Right kidney (tissue), 1 donor: Measurements from ENCODE around the gene QSOX2.

Experiments used
- DNase-seq: peaks from one replicate; pipeline ENCODE4 v3.0.0-alpha.2; 2016

QSOX2 gene

GRCh38 chr9:136251264-136252115, 5.9 kb upstream of the QSOX2 start:
- DNase-seq = no peak

GRCh38 chr9:136250676-136251075, 5.1 kb upstream of the QSOX2 start:
- DNase-seq = no peak

- DNase-seq = no peak
Observed at GRCh38 chr9:136249877-136250559, 4.4 kb upstream of the QSOX2 start.

GRCh38 chr9:136248951-136249876, 3.6 kb upstream of the QSOX2 start:
- no peak for DNase-seq

GRCh38 chr9:136247947-136248637, 2.5 kb upstream of the QSOX2 start:
- no peak for DNase-seq

GRCh38 chr9:136247551-136247916, 1.9 kb upstream of the QSOX2 start:
- DNase-seq = no peak

GRCh38 chr9:136246849-136247550, 1.4 kb upstream of the QSOX2 start:
- no peak for DNase-seq

GRCh38 chr9:136244969-136245218, 718 bp downstream of the QSOX2 start:
- no peak for DNase-seq

- no peak for DNase-seq
Observed at GRCh38 chr9:136244122-136244968, 1.3 kb downstream of the QSOX2 start.

- no peak for DNase-seq
Observed at GRCh38 chr9:136243631-136244030, 2.0 kb downstream of the QSOX2 start.

GRCh38 chr9:136242918-136243525, 2.6 kb downstream of the QSOX2 start:
- no peak for DNase-seq

- DNase-seq = no peak
Observed at GRCh38 chr9:136242248-136242647, 3.4 kb downstream of the QSOX2 start.

GRCh38 chr9:136241542-136241941, 4.1 kb downstream of the QSOX2 start:
- DNase-seq = no peak

- no peak for DNase-seq
Observed at GRCh38 chr9:136240941-136241340, 4.7 kb downstream of the QSOX2 start.

GRCh38 chr9:136239983-136240330, 5.7 kb downstream of the QSOX2 start:
- no peak for DNase-seq

- DNase-seq = no peak
Observed at GRCh38 chr9:136239135-136239982, 6.3 kb downstream of the QSOX2 start.

- DNase-seq = no peak
Observed at GRCh38 chr9:136238342-136238732, 7.3 kb downstream of the QSOX2 start.

- no peak for DNase-seq
Observed at GRCh38 chr9:136237486-136238341, 7.9 kb downstream of the QSOX2 start.
